Neural cell (in vitro differentiated cells): ENCODE results near the gene TPH2. TPM values are rescaled to one million over a fixed set of nuclear protein-coding genes. Genes with fewer than 3 reads are reported as not detected.

ENCODE experiments used
- H2AFZ ChIP-seq: fragments of 200-600, 300-800 bp; sonication (generic), shearing (Covaris generic); 2 replicates; pipeline ENCODE4 v1.6.0; 2014; ENCODE audit warnings: low read depth, mild to moderate bottlenecking, antibody characterized with exemption, low read length, moderate library complexity
- H3F3A ChIP-seq: fragments of 200-600 bp; shearing (Covaris generic); 2 replicates; pipeline ENCODE4 v1.6.1; 2016; ENCODE audit warnings: mild to moderate bottlenecking, moderate library complexity, mixed read lengths, antibody characterized with exemption, low read length; ENCODE audit not compliant: insufficient read depth, poor library complexity, severe bottlenecking
- H3K27ac ChIP-seq: fragments of 200-600, 300-800 bp; sonication (generic), shearing (Covaris generic); 2 replicates; pipeline ENCODE4 v1.5.1; 2014; ENCODE audit warnings: mild to moderate bottlenecking, low read length, moderate library complexity
- H3K27me3 ChIP-seq: fragments of 300-800, 200-600 bp; sonication (generic), shearing (Covaris generic); 2 replicates; pipeline ENCODE4 v1.6.0; 2014; ENCODE audit warnings: mild to moderate bottlenecking, low read depth, low read length, moderate library complexity; ENCODE audit not compliant: insufficient read depth
- H3K36me3 ChIP-seq: fragments of 300-800, 200-600 bp; sonication (generic), shearing (Covaris generic); 2 replicates; pipeline ENCODE4 v1.5.1; 2014; ENCODE audit warnings: mild to moderate bottlenecking, antibody characterized with exemption, low read length, moderate library complexity; ENCODE audit not compliant: insufficient read depth
- H3K4me2 ChIP-seq: fragments of 300-800, 200-600 bp; sonication (generic), shearing (Covaris generic); 2 replicates; pipeline ENCODE4 v1.6.0; 2014; ENCODE audit warnings: mild to moderate bottlenecking, low read length
- H3K4me3 ChIP-seq: fragments of 300-800, 200-600 bp; sonication (generic), shearing (Covaris generic); 2 replicates; pipeline ENCODE4 v1.5.1; 2014; ENCODE audit warnings: mild to moderate bottlenecking, low read length, moderate library complexity
- H3K79me2 ChIP-seq: fragments of 200-600 bp; shearing (Covaris generic); replicated peaks from 2 replicates; pipeline ENCODE4 v1.6.0; 2014; ENCODE audit warnings: mild to moderate bottlenecking, low read length, moderate library complexity; ENCODE audit not compliant: insufficient read depth
- H3K9ac ChIP-seq: fragments of 300-800, 200-600 bp; sonication (generic), shearing (Covaris generic); 2 replicates; pipeline ENCODE4 v1.6.1; 2016; ENCODE audit warnings: mild to moderate bottlenecking, low read length, mixed read lengths
- H3K9me2 ChIP-seq: fragments of 200-600 bp; shearing (Covaris generic); 2 replicates; pipeline ENCODE4 v1.6.1; 2016; ENCODE audit warnings: mild to moderate bottlenecking, low read length, mixed read lengths; ENCODE audit not compliant: insufficient read depth
- H3K9me3 ChIP-seq: fragments of 200-600, 300-800 bp; sonication (generic), shearing (Covaris generic); 2 replicates; pipeline ENCODE4 v1.6.1; 2016; ENCODE audit warnings: mild to moderate bottlenecking, mixed run types, low read length, moderate library complexity, mixed read lengths
- H4K20me1 ChIP-seq: fragments of 200-600 bp; shearing (Covaris generic); 2 replicates; pipeline ENCODE4 v1.6.1; 2016; ENCODE audit warnings: mild to moderate bottlenecking, mixed run types; ENCODE audit not compliant: insufficient read depth
- CTCF ChIP-seq: fragments of 450-650 bp; IDR thresholded peaks from 2 replicates; pipeline ENCODE4 v1.5.1; 2014; ENCODE audit warnings: antibody characterized with exemption, mild to moderate bottlenecking, moderate library complexity; ENCODE audit not compliant: poor library complexity, severe bottlenecking
- EP300 ChIP-seq: fragments of 450-650 bp; conservative IDR thresholded peaks from 2 replicates; pipeline ENCODE4 v1.6.1; 2014; ENCODE audit warnings: antibody characterized with exemption, mild to moderate bottlenecking, moderate library complexity; ENCODE audit not compliant: poor library complexity, severe bottlenecking
- EZH2 ChIP-seq: fragments of 200-600, 300-800 bp; shearing (Covaris generic), sonication (generic); IDR thresholded peaks from 2 replicates; pipeline ENCODE4 v1.6.1; 2014; ENCODE audit warnings: antibody characterized with exemption, low read length, borderline replicate concordance, mild to moderate bottlenecking; ENCODE audit not compliant: insufficient read depth, poor library complexity, severe bottlenecking
- MXI1 ChIP-seq: fragments of 450-650 bp; conservative IDR thresholded peaks from 2 replicates; pipeline ENCODE4 v1.6.1; 2014; ENCODE audit warnings: antibody characterized with exemption, mild to moderate bottlenecking; ENCODE audit not compliant: poor library complexity, severe bottlenecking
- POLR2AphosphoS5 ChIP-seq: IDR thresholded peaks from 2 replicates; pipeline ENCODE4 v1.6.1; 2012
- RAD21 ChIP-seq: fragments of 450-650 bp; conservative IDR thresholded peaks from 2 replicates; pipeline ENCODE4 v1.6.1; 2014; ENCODE audit warnings: antibody characterized with exemption, mild to moderate bottlenecking, moderate library complexity
- REST ChIP-seq: IDR thresholded peaks from 2 replicates; pipeline ENCODE4 v1.6.1; 2012; ENCODE audit warnings: borderline replicate concordance
- SMC3 ChIP-seq: fragments of 450-650 bp; conservative IDR thresholded peaks from 2 replicates; pipeline ENCODE4 v1.6.1; 2014; ENCODE audit warnings: antibody characterized with exemption, mild to moderate bottlenecking, moderate library complexity; ENCODE audit not compliant: poor library complexity
- TAF1 ChIP-seq: IDR thresholded peaks from 2 replicates; pipeline ENCODE4 v1.6.1; 2012; ENCODE audit warnings: low read depth
- polyA plus RNA-seq: library from polyadenylated mRNA; depleted of rRNA; stranded (reverse); fragments of >200 nt; gene quantifications from 2 replicates; pipeline ENCODE4 v1.2.3, GENCODE V29; 2014

Gene TPH2
- polyA plus RNA-seq, 1 donor from 2014 or later = 0.33 TPM

DNA sequence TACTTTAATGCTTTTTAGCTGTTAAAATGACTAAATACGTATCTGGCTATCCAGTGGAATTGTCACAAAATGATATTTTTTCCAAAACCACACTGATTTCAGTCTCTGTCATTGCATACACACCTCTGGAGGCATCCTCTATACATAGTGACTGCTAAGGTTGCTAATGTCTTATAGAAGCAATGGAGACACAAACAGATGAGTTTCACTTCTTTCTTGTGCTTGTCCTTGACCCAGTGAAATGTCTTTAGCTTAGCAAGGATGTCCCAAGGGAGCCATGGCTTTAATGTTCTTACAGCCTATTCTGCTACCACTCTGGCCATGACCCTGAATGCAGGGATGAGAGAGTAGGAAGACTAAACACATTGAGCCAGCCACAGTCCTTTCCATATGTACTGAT, 90.3 kb downstream of the TPH2 start:
- H3K79me2 ChIP-seq = no peaks in the 10 kb centered on the region

GRCh38 chr12:72030277-72030676, 91.6 kb downstream of the TPH2 start:
- no peaks in the 10 kb centered on the region for H3K79me2 ChIP-seq
- H3K27ac ChIP-seq = no peak overlapping the region
- no peak overlapping the region for H3K4me2 ChIP-seq
- no peaks in the 10 kb centered on the region for H3K9me2 ChIP-seq
- no peaks in the 10 kb centered on the region for H4K20me1 ChIP-seq
- H3K9ac ChIP-seq = no peak overlapping the region
- no peaks in the 10 kb centered on the region for H3K9me3 ChIP-seq
- no peaks in the 10 kb centered on the region for H3K27me3 ChIP-seq
- no peak overlapping the region for H3K4me3 ChIP-seq
- H2AFZ ChIP-seq = no peak overlapping the region
- no peaks in the 10 kb centered on the region for H3K36me3 ChIP-seq
- TF ChIP-seq MXI1 = no peak
- TF ChIP-seq POLR2AphosphoS5 = peak; percentile 6
- H3F3A ChIP-seq = no peaks in the 10 kb centered on the region

More for the DNA sequence above, 90.3 kb downstream of the TPH2 start:
- no peak for TF ChIP-seq REST
- TF ChIP-seq EP300 = no peak
- TF ChIP-seq EZH2 = no peak
- no peak for TF ChIP-seq CTCF
- no peak for TF ChIP-seq SMC3
- TF ChIP-seq TAF1 = no peak
- TF ChIP-seq POLR2AphosphoS5 = no peak
- no peak for TF ChIP-seq MXI1
- no peak for TF ChIP-seq RAD21
- H3K27me3 ChIP-seq = no peaks in the 10 kb centered on the region
- no peak overlapping the region for H3K9ac ChIP-seq
- no peak overlapping the region for H3K27ac ChIP-seq
- H4K20me1 ChIP-seq = no peaks in the 10 kb centered on the region
- no peak overlapping the region for H3K4me3 ChIP-seq
- H2AFZ ChIP-seq = no peak overlapping the region
- no peaks in the 10 kb centered on the region for H3K9me3 ChIP-seq
- no peak overlapping the region for H3K4me2 ChIP-seq
- H3F3A ChIP-seq = no peaks in the 10 kb centered on the region
- H3K36me3 ChIP-seq = no peaks in the 10 kb centered on the region
- no peaks in the 10 kb centered on the region for H3K9me2 ChIP-seq

DNA sequence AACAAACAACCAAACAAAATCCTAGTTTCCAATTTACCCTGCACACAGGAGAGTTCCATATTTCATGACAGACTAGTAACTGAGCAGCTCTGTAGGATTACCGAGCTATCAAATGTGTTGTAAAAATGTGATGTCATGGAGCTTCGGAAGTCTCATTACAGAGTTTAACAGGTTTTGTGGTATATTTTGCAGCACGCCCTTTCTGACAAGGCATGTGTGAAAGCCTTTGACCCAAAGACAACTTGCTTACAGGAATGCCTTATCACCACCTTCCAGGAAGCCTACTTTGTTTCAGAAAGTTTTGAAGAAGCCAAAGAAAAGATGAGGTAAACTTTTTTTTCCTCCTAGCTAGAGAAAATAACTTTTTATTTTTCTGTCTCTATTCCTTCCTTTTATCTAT, 92.4 kb downstream of the TPH2 start:
- no peaks in the 10 kb centered on the region for H3K9me3 ChIP-seq
- no peak for TF ChIP-seq CTCF
- TF ChIP-seq EZH2 = no peak
- no peak for TF ChIP-seq POLR2AphosphoS5
- TF ChIP-seq EP300 = no peak
- TF ChIP-seq REST = no peak
- no peak for TF ChIP-seq MXI1
- TF ChIP-seq SMC3 = no peak
- no peak for TF ChIP-seq TAF1
- TF ChIP-seq RAD21 = no peak
- no peak overlapping the region for H2AFZ ChIP-seq
- no peaks in the 10 kb centered on the region for H3K9me2 ChIP-seq
- no peaks in the 10 kb centered on the region for H3K36me3 ChIP-seq
- H3K27me3 ChIP-seq = no peaks in the 10 kb centered on the region
- no peak overlapping the region for H3K4me2 ChIP-seq
- no peaks in the 10 kb centered on the region for H3K79me2 ChIP-seq
- no peak overlapping the region for H3K4me3 ChIP-seq
- no peaks in the 10 kb centered on the region for H3F3A ChIP-seq
- H3K9ac ChIP-seq = no peak overlapping the region
- no peaks in the 10 kb centered on the region for H4K20me1 ChIP-seq
- H3K27ac ChIP-seq = no peak overlapping the region
